NCI-H146 (cell line): Measurements from ENCODE around the gene NOTCH4.

Experiments
- DNase-seq: peaks from one replicate; lab custom pipeline; 2025; lab: John Stamatoyannopoulos, UW

The NOTCH4 gene

GRCh38 chr6:32163559-32164258 is 60.2 kb downstream of the NOTCH4 start:
- DNase-seq: no peak

- DNase-seq: no peak
Observed at GRCh38 chr6:32158052-32158451, 65.8 kb downstream of the NOTCH4 start.

- no peak for DNase-seq
Observed at GRCh38 chr6:32156891-32157290, 67.0 kb downstream of the NOTCH4 start.

GRCh38 chr6:32154514-32155161 is 69.2 kb downstream of the NOTCH4 start:
- DNase-seq: peak; percentile 87

- peak; percentile 79 for DNase-seq
Observed at GRCh38 chr6:32153564-32154513, 70.0 kb downstream of the NOTCH4 start, which contains the start of gene PPT2. Gene PPT2 (plus strand): TSS chr6:32154141. CDS start chr6:32154595, 454 bp downstream.

- peak; percentile 27 for DNase-seq
Observed at GRCh38 chr6:32152769-32153563, 70.9 kb downstream of the NOTCH4 start.

- DNase-seq: no peak
Observed at GRCh38 chr6:32151863-32152768, 71.8 kb downstream of the NOTCH4 start, which contains the start of gene PRRT1. Gene PRRT1 (minus strand): TSS chr6:32151939. CDS start chr6:32151827, 112 bp downstream.

GRCh38 chr6:32151181-32151862 is 72.5 kb downstream of the NOTCH4 start:
- DNase-seq: no peak

- no peak for DNase-seq
Observed at GRCh38 chr6:32149932-32150870, 73.7 kb downstream of the NOTCH4 start.

GRCh38 chr6:32149092-32149755 is 74.6 kb downstream of the NOTCH4 start:
- peak; percentile 34 for DNase-seq

- DNase-seq: peak; percentile 69
Observed at GRCh38 chr6:32148289-32149091, 75.4 kb downstream of the NOTCH4 start.

- DNase-seq: no peak
Observed at GRCh38 chr6:32147401-32148132, 76.3 kb downstream of the NOTCH4 start.

GRCh38 chr6:32146687-32147086 is 77.2 kb downstream of the NOTCH4 start:
- no peak for DNase-seq

GRCh38 chr6:32146287-32146686 is 77.6 kb downstream of the NOTCH4 start:
- no peak for DNase-seq
